Astrocyte of the spinal cord (primary cell): ENCODE results near the gene JMJD1C.

Experiments used
- DNase-seq: peaks from one replicate; pipeline ENCODE4 v3.0.0; 2011; ENCODE audit warnings: low read depth, low spot score
- H3K4me3 ChIP-seq: 2 replicates; pipeline ENCODE4 v1.5.1; 2011; ENCODE audit warnings: low read depth, mild to moderate bottlenecking, low read length, moderate library complexity
- CTCF ChIP-seq: IDR thresholded peaks from 2 replicates; pipeline ENCODE4 v1.5.1; 2012; ENCODE audit warnings: low read depth, mild to moderate bottlenecking, low read length, inconsistent platforms
- in situ Hi-C: cut with HindIII; loops from 2 replicates; pipeline ENCODE4 v1.10.0; 2017; ENCODE audit warnings: low sequenced_read_pairs

The JMJD1C gene

DNA sequence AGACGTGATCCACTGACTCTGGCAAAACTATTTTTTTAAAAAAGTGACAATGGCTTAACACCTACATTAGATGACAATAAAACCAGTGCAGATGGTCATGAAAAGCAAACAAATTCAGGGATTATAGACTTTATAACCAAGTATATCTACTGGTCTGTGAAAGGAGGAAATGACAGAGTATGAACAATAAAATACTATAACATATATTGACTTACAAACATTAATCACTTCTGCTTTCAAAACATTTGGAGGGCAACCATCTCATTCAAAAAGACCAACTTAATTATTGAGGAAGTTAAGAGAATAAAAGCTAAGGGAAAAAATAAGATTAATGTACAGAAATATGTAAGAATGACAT is 34.8 kb downstream of the JMJD1C start:
- in situ Hi-C loops = no loop called here
- no peak for TF ChIP-seq CTCF
- H3K4me3 ChIP-seq = no peak overlapping the region
- no peak for DNase-seq

GRCh38 chr10:63430091-63430998 is 35.4 kb downstream of the JMJD1C start:
- TF ChIP-seq CTCF = no peak
- in situ Hi-C loops = no loop called here
- no peak overlapping the region for H3K4me3 ChIP-seq
- DNase-seq = peak; percentile 65

DNA sequence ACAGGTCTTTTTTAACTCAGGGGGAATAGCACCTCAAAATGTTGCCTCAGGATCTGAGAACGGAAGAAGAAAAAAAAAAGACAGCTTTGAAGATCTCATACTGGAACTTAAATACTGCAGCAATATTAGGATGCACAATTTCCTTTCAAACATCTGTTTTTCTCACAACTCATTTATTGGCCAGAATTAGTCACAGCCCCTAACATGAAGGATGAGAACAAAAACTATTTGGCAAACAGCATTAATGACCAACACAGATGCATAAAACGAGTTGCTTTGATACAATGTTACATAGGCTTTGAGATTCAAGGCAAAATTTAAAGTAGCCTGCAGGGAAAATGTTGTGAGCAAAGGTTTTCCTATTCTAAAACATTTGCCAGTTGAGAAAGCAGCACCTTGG is 36.5 kb downstream of the JMJD1C start:
- in situ Hi-C loops = no loop called here
- no peak for TF ChIP-seq CTCF
- peak; percentile 59 for DNase-seq
- H3K4me3 ChIP-seq = no peak overlapping the region

DNA sequence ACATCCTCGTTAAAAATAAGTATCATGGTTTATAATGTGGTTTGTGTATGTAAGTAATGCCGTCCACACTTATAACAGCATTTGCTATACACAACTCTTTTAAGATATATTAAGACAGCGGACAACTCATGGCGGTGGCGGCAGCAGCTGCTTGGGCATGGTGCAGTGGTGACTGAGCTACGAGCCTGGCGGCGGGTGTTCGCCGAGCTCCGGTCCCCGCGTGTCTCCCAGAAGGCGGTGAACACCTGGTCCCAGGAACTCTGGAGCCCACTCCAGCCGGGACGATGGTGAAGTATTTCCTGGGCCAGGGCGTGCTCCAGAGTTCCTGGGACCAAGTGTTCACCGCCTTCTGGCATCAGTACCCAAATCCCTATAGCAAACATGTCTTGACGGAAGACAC is 38.8 kb downstream of the JMJD1C start:
- DNase-seq = no peak
- no peak overlapping the region for H3K4me3 ChIP-seq
- in situ Hi-C loops = no loop called here
- no peak for TF ChIP-seq CTCF

DNA sequence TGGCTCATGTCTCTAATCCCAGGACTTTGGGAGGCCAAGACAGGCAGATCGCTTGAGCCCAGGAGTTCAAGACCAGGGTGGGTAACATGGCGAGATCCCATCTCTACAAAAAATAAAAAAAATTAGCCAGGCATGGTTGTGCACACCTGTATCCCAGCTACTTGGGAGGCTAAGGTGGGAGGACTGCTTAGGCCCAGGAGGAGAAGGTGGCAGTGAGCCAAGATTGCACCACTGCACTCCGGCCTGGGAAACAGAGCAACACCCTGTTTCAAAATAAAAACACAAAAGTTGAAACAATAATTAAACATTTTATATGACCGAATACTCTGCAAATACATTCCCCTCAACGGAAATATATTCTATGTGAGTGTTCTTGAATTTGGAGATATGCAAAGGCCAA is 40.3 kb downstream of the JMJD1C start:
- in situ Hi-C loops = no loop called here
- no peak for TF ChIP-seq CTCF
- no peak for DNase-seq
- no peak overlapping the region for H3K4me3 ChIP-seq

GRCh38 chr10:63424576-63424975 is 41.2 kb downstream of the JMJD1C start:
- no peak overlapping the region for H3K4me3 ChIP-seq
- no peak for TF ChIP-seq CTCF
- in situ Hi-C loops = no loop called here
- no peak for DNase-seq
